HEK293T (cell line): Measurements from ENCODE around the gene HCN2.

ENCODE experiments used
- ARNT ChIP-seq: fragments of 450-650 bp; IDR thresholded peaks from 2 replicates; pipeline ENCODE4 v1.6.1; 2017; ENCODE audit warnings: mild to moderate bottlenecking
- BHLHE40 ChIP-seq: fragments of 450-650 bp; IDR thresholded peaks from 2 replicates; pipeline ENCODE4 v1.6.1; 2016; ENCODE audit warnings: mild to moderate bottlenecking, moderate library complexity, borderline replicate concordance
- FOXA1 ChIP-seq: fragments of 450-650 bp; IDR thresholded peaks from 2 replicates; pipeline ENCODE4 v1.6.1; 2016; ENCODE audit warnings: mild to moderate bottlenecking
- FOXK2 ChIP-seq: fragments of 450-650 bp; IDR thresholded peaks from 2 replicates; pipeline ENCODE4 v1.6.1; 2016; ENCODE audit warnings: mild to moderate bottlenecking
- FOXM1 ChIP-seq: fragments of 450-650 bp; IDR thresholded peaks from 2 replicates; pipeline ENCODE4 v1.6.1; 2017; ENCODE audit warnings: mild to moderate bottlenecking, borderline replicate concordance
- HDGF ChIP-seq: fragments of 450-650 bp; IDR thresholded peaks from 2 replicates; pipeline ENCODE4 v1.6.1; 2017; ENCODE audit warnings: antibody characterized with exemption, borderline replicate concordance
- L3MBTL2 ChIP-seq: fragments of 450-650 bp; conservative IDR thresholded peaks from 2 replicates; pipeline ENCODE4 v1.6.1; 2016; ENCODE audit warnings: mild to moderate bottlenecking
- SUZ12 ChIP-seq: fragments of 450-650 bp; IDR thresholded peaks from 2 replicates; pipeline ENCODE4 v1.6.1; 2016; ENCODE audit warnings: mild to moderate bottlenecking
- TARDBP ChIP-seq: fragments of 450-650 bp; IDR thresholded peaks from 2 replicates; pipeline ENCODE4 v1.6.1; 2016
- ZNF384 ChIP-seq: fragments of 450-650 bp; IDR thresholded peaks from 2 replicates; pipeline ENCODE4 v1.6.1; 2016

DNA sequence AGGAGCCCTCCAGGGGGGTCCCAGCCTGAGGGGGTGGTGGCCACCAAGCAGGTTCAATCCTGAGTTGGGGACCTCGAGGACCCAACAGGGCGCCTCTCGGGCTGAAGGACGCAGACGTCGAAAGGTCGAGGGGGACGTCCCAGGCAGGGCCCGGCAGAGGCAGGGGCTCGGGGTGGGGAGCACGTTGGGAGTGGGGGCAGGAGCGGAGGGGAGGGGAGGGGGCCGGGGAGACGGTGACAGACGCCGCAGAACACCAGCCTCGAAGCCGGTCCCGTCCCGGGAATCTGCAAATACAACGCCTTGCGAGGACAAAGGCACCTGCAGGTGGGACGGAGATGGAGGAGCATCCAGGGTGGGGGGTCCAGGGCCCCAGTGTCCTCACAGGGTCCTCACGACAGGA, 54.1 kb downstream of the HCN2 start:
- TF ChIP-seq L3MBTL2 (no peak), FOXK2 (no peak), HDGF (no peak), FOXA1 (no peak), SUZ12 (no peak), FOXM1 (no peak), ZNF384 (no peak), ARNT (no peak), TARDBP (no peak), BHLHE40 (no peak)
